Left renal pelvis (tissue), 4 donors: ENCODE data around the gene ROR1. TPM values are rescaled to one million over a fixed set of nuclear protein-coding genes. Genes with fewer than 3 reads are reported as not detected.

ENCODE experiments used
- DNase-seq, 4 donors: peaks; one replicate each; pipeline ENCODE4 v3.0.0-alpha.2; 2013; ENCODE audit warnings: low read depth in 4 of 4, low spot score in 3 of 4
- polyA plus RNA-seq, 4 donors: library from polyadenylated mRNA; unstranded; fragments of 120-200 nt; gene quantifications; one replicate each; pipeline ENCODE4 v1.2.1, GENCODE V29; 2013; ENCODE audit not compliant: insufficient read length in 4 of 4

ROR1 gene
- polyA plus RNA-seq, 4 donors = 28.2 to 116 (median 39.3) TPM

DNA sequence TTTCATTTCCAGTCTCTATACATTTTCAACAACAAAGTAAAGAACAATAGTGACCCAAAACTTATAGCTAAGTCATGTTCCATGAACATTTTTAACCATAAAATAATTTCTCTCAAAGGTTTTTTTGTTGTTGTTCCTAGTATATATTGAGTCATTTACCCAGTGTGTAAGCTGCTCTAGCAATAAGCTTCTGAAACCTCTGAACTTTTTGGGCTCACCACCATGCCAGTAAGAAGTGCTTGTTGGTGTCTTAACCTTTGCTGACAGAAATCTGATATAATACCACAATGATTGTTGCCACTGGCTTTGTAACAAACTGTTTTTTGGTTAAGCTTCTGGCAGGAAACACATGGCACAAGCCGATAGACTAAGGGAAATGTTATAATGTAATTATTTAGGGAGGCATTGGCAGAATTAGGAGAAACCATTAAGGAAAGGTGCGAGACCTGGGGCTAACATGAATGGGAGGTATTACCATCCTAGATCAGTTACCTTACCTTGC lies 377.0 kb downstream of the ROR1 start:
- no peak for DNase-seq

- no peak for DNase-seq
Measured at GRCh38 chr1:64155278-64155677, 381.5 kb downstream of the ROR1 start.

- DNase-seq = no peak
Measured at GRCh38 chr1:64161357-64161941, 387.6 kb downstream of the ROR1 start.

GRCh38 chr1:64162151-64162550 lies 388.3 kb downstream of the ROR1 start:
- DNase-seq = no peak

- DNase-seq = no peak
Measured at GRCh38 chr1:64162804-64163203, 389.0 kb downstream of the ROR1 start.

DNA sequence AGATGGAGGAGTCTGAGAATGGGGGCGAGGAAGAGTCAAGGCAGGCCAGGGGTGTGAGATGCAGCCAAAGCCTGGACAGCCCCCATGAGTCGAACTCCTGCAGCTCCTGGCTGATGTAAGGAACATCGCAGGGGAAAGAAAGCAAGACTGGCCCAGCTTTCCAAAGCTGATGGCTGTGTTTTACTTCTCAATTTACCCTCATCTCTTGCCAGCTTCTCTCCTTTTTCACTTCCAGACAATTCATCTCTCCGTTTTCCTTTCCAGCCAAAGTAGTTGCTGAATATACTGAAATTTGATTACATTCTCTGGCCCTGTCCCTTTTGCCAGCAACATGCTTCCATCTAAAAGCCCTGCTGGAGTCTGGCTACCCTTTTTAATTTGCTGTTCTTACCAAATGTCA lies 389.6 kb downstream of the ROR1 start:
- no peak for DNase-seq

GRCh38 chr1:64163970-64164369 lies 390.2 kb downstream of the ROR1 start:
- no peak for DNase-seq

GRCh38 chr1:64166629-64167028 lies 392.8 kb downstream of the ROR1 start:
- DNase-seq = no peak

DNA sequence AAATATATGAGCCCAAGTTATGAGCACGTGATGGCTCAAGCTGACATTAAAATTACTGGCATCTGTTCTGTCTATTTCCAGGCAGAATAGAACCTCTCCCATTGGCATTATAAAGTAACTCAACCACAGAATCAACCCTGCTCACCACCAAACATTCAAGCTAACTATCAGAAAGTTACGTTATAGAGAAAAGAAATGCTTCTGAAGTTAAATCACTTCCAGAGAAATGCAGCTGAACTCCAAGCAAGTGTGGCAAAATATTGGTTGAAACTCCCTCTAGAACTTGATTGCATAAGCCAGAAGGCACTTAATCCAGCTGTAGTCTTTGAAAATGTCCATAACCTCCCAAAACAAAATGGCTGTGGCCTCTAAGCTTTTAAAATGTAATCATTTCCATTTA lies 393.4 kb downstream of the ROR1 start:
- no peak for DNase-seq

- DNase-seq = no peak
Measured at GRCh38 chr1:64171246-64171645, 397.4 kb downstream of the ROR1 start.

GRCh38 chr1:64171797-64172281 lies 398.0 kb downstream of the ROR1 start:
- no peak for DNase-seq

GRCh38 chr1:64172458-64172983 lies 398.7 kb downstream of the ROR1 start:
- peak in 2 of 4 donors; percentile 40 to 49 for DNase-seq

DNA sequence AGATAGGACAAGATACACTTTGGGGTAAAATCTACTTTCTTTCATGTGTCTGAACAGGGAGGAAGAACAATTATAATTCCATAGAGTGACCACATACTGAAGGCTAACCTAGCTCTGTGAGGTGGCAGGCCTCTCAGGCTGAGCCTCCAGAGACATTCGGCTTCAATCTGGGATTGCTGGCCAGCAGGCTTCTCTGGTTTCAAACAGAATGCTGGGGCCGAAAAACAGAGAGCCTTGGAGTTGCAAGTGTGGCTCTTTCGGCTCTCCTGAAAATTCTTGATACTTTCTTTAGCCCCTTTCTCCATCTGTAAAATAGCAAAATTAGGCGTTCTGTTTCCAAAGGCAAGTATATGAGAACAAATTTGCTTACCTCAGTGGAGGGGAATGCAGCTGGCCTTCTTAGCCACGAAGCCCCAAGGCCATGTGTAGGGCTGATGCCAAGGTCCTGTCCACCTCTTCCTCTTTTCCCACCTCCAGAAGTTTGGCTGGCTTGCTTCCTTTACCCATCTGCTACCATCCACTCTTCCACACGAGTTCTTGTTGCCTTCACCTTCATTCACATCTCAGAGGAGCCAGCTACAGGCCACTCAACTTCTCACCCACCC lies 399.6 kb downstream of the ROR1 start:
- no peak for DNase-seq

GRCh38 chr1:64175639-64176038 lies 401.8 kb downstream of the ROR1 start:
- no peak for DNase-seq

DNA sequence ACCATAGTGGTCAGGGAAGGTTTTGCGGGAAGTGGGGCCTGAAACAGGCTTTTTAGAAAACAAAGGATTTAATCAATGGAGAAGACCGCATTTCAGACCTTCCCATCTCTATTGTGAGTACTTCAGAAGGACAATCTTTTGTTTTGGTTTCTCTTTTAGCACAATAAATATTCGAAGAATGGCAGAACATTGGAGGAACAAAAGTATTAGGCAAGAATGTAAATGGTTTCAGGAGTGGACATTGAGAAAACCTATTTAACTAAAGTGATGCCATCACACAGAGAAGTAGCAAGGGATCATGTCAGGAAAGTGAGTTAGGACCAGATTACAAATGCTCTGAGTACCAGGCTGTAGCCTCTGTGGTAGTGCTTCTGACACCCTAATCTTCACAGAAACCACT lies 402.8 kb downstream of the ROR1 start:
- no peak for DNase-seq

DNA sequence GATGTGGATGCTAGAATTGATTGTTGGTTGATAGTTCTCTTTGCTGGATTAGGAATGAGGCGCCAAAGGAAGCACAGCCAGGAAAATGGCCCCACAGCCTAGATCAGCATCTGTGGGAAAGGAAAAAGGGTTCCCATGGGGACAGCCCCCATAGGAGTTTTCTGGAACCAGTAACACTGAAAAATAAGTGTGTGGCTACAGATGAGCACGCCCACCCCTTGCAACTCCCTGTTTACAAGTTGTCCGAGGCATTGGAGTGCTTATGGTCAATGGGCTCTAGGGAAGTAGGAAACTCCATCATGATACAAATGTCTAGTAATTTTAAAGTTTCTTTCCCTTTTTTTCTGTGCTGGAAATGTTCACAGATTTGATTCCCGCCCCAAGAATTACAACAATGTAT lies 405.8 kb downstream of the ROR1 start:
- DNase-seq = no peak

DNA sequence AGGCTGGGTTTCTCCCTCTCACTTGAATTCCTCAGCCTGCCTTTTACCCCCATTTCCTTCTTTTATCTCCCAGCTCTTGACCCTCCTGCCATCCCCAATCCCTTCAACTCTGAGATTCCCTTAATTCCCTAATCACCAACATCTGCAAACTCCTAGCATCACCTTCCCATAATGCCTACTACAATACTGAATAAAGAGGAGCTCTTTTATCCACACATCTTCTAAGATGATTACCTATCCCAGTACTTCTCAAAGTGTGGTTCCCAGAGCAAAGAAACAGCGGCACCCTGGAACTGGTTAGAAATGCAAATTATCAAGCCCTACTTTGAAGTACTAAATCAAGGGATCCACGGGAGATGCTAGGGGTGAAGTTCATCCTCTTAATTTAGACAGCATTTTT lies 408.4 kb downstream of the ROR1 start:
- no peak for DNase-seq

- DNase-seq = peak in 1 of 4 donors; percentile 49
Measured at GRCh38 chr1:64183395-64184002, 409.7 kb downstream of the ROR1 start.

DNA sequence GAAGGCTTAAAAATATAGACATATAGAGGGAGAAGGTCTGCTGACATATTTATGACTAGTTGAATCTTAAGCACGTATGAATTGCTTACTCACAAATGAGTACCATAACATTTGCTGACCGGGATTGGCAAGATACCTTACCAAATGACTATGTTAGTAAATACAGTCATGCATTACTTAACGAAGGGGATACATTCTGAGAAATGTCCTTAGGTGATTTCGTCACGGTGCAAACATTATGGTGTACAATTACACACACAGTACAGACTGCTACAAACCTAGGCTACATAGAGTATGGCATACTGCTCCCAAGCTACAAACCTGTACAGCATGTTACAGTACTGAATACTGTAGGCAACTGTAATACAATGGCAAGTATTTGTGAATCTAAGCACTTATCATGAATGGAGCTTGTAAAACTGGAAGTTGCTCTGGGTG lies 410.2 kb downstream of the ROR1 start:
- no peak for DNase-seq

DNA sequence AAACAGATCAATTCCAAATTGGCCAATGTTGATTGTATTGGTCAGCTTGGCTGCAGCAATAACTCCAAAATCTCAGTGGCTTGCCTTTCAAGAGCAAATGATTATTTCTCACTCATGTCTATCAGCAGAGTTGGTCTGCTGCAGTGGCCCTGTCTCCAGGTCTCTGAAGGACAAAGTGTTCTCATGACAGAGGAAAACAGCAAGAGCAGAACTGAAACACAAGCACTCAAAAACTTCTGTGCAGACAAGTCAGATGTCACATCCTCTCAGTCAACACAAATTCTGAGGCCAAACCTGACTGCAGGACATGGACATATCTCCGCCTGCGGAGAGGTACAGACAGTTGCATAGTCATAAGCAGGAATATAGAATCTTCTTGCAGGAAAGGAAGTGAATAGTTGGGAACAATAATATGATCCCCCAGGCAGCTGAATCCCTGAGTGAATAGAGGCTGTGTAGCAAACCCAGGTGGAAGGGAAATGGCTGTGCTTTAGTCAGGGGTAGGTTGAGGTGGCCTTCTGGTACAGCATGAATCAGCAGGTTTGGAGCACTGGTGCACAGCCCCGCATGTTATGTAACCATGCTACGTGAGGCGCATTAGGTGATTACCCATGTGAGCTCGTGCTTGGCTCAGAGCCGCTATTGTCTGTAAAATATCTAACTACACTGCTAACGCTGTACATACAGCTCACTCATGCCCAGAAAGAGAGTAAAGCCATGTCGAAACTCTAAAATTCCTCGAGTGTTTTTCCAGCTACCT lies 412.5 kb downstream of the ROR1 start:
- no peak for DNase-seq

GRCh38 chr1:64186898-64187280 lies 413.1 kb downstream of the ROR1 start:
- DNase-seq = no peak
